Smooth muscle cell (in vitro differentiated cells): ENCODE data around the gene RFNG. TPM values are rescaled to one million over a fixed set of nuclear protein-coding genes. Genes with fewer than 3 reads are reported as not detected.

Experiments
- DNase-seq: peaks from one replicate; lab custom pipeline; 2025; ENCODE audit not compliant: unreplicated experiment; lab: John Stamatoyannopoulos, UW
- H2AFZ ChIP-seq: fragments of 200-600 bp; sonication (generic); 2 replicates; pipeline ENCODE4 v1.6.0; 2016; ENCODE audit warnings: antibody characterized with exemption, low read depth, mild to moderate bottlenecking
- H3F3A ChIP-seq: fragments of 200-600 bp; sonication (generic); 2 replicates; pipeline ENCODE4 v1.6.0; 2017; ENCODE audit warnings: antibody characterized with exemption, low read depth
- H3K27ac ChIP-seq: fragments of 200-600 bp; sonication (generic); 2 replicates; pipeline ENCODE4 v1.5.1; 2016; ENCODE audit warnings: low read depth, mild to moderate bottlenecking
- H3K27me3 ChIP-seq: fragments of 200-600 bp; sonication (generic); 2 replicates; pipeline ENCODE4 v1.6.1; 2016; ENCODE audit warnings: low read depth, mild to moderate bottlenecking
- H3K36me3 ChIP-seq: fragments of 200-600 bp; sonication (generic); 2 replicates; pipeline ENCODE4 v1.5.1; 2016; ENCODE audit warnings: low read depth
- H3K4me1 ChIP-seq: fragments of 200-600 bp; sonication (generic); 2 replicates; pipeline ENCODE4 v1.5.1; 2016; ENCODE audit warnings: low read depth
- H3K4me2 ChIP-seq: fragments of 200-600 bp; sonication (generic); 2 replicates; pipeline ENCODE4 v1.6.0; 2016; ENCODE audit warnings: mild to moderate bottlenecking
- H3K4me3 ChIP-seq: fragments of 200-600 bp; sonication (generic); 2 replicates; pipeline ENCODE4 v1.5.1; 2016; ENCODE audit warnings: mild to moderate bottlenecking
- H3K79me2 ChIP-seq: fragments of 200-600 bp; sonication (generic); 2 replicates; pipeline ENCODE4 v1.6.0; 2016; ENCODE audit warnings: low read depth, mild to moderate bottlenecking
- H3K9ac ChIP-seq: fragments of 200-600 bp; sonication (generic); 2 replicates; pipeline ENCODE4 v1.6.0; 2016; ENCODE audit warnings: low read depth
- H3K9me3 ChIP-seq: fragments of 200-600 bp; sonication (generic); replicated peaks from 2 replicates; pipeline ENCODE4 v1.5.1; 2016; ENCODE audit warnings: low read depth
- H4K20me1 ChIP-seq: fragments of 200-600 bp; sonication (generic); 2 replicates; pipeline ENCODE4 v1.6.0; 2016; ENCODE audit warnings: low read depth
- WGBS: methylation state at CpG from one replicate; pipeline ENCODE4 v1.1.7; 2016; ENCODE audit warnings: low lambda C conversion rate; 5-methylcytosine and 5-hydroxymethylcytosine counted together
- polyA plus RNA-seq: library from polyadenylated mRNA; unstranded; fragments of >200 nt; fragmentation: Nextera tagmentation; extraction: Ambion mirVana; gene quantifications from 2 replicates; pipeline ENCODE4 v1.2.1, GENCODE V29; 2016
- total RNA-seq: library from RNA; depleted of rRNA; stranded (reverse); fragments of >200 nt; gene quantifications from 2 replicates; pipeline ENCODE4 v1.2.3, GENCODE V29; 2014
- TF ChIP-seq, protein P1 (sequence below): fragments of 200-600 bp; sonication (generic); IDR thresholded peaks from 2 replicates; pipeline ENCODE4 v1.5.1; 2017; ENCODE audit warnings: borderline replicate concordance, mild to moderate bottlenecking, antibody characterized with exemption; ENCODE audit not compliant: insufficient read depth, poor library complexity, severe bottlenecking

RFNG gene
- total and polyA plus RNA-seq, 2 experiments from 2014 or later = 27.1 to 54.9 TPM

DNA sequence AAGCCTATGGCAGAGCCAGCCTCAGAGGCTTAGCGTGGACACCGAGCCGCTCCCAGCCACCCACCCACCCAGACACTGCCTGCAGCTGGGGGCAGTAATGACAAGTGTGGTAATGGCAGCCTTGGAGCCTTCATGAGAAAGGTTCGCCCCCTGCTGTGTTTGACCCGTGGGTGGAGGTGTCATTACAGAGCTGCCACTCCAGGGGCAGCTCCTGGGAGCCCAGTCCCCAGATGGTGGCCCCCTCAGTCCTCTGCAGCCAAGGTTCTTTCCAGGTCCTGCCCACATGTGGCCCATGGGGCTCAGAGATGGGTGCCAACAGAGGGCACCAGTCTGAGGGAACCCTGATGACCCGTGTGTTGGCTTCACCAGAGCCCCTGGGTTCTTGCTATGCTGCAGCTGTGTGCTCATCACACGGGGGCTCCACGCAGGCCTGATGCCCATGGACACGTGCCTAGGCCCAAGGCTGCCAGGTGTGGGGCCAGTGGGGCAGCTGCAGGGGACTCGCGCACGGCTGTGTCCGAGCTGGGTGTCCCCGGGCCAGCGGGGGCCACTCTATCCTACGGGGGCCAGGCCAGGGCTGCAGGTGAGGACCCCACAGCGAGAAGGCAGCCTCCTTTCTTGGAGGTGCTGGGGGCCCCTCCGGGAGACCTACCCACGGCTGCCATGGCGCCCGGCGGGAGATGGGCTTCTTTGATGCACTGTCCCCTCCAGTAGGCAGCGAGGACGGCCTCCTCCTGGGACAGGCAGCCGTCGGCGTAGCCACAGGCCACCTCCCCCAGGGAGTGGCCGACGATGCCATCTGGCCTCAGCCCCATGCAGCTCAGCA is 38.3 kb upstream of the RFNG start:
- no peak overlapping the region for H3K9ac ChIP-seq
- peaks cover 79% of the 10 kb centered on the region for H4K20me1 ChIP-seq
- TF ChIP-seq, protein P1, sequence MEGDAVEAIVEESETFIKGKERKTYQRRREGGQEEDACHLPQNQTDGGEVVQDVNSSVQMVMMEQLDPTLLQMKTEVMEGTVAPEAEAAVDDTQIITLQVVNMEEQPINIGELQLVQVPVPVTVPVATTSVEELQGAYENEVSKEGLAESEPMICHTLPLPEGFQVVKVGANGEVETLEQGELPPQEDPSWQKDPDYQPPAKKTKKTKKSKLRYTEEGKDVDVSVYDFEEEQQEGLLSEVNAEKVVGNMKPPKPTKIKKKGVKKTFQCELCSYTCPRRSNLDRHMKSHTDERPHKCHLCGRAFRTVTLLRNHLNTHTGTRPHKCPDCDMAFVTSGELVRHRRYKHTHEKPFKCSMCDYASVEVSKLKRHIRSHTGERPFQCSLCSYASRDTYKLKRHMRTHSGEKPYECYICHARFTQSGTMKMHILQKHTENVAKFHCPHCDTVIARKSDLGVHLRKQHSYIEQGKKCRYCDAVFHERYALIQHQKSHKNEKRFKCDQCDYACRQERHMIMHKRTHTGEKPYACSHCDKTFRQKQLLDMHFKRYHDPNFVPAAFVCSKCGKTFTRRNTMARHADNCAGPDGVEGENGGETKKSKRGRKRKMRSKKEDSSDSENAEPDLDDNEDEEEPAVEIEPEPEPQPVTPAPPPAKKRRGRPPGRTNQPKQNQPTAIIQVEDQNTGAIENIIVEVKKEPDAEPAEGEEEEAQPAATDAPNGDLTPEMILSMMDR = no peak
- H2AFZ ChIP-seq = no peak overlapping the region
- no peaks in the 10 kb centered on the region for H3K4me1 ChIP-seq
- H3K4me2 ChIP-seq = no peak overlapping the region
- H3K4me3 ChIP-seq = no peak overlapping the region
- no peaks in the 10 kb centered on the region for H3K36me3 ChIP-seq
- no peaks in the 10 kb centered on the region for H3F3A ChIP-seq
- 97% methylated on average over 29 of the region's 29 CpGs for WGBS
- no peak overlapping the region for H3K27ac ChIP-seq
- H3K27me3 ChIP-seq = no peaks in the 10 kb centered on the region
- no peak for DNase-seq
- H3K9me3 ChIP-seq = no peaks in the 10 kb centered on the region
- peaks cover 23% of the 10 kb centered on the region for H3K79me2 ChIP-seq

DNA sequence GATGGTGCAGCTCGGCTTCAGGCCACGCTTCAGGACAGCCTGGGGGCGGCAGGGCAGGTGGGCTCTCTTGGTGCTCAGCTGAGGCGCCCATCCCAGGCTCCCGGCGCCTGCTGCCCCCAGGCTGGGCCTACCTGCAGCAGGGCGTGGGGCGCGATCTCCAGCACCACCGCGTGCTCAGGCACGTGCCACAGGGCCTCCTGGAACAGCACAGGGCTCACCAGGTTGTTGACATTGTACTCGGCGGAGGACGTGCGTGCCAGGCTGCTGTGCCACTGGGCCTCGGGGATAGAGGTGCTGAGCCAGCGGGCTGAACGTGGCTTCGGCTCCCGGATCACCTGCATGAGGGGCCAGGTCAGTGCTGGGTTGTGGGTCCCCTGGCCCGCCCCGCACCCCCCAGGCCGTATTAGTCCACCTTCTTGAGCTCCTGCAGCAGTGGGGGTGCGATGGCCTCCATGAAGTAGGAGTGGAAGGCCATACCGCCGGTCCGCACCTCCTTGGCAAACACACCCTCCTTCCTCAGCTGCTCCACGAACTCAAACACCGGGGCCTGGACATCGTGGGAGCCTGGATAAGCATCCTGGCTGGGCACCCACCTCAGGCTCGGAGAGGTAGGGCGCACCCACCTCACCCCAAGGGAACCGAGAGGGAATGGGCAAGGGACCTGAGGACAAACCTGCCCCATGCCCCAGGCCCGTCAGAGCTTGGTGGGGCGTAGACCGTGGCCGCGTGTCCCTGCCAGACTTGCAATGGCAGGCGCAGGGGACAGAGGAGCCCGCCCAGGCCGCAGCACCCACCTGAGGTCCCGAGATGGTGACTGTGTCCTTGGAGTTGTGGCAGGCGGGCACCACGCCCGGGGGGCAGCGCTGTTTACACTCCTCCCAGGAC is 37.5 kb upstream of the RFNG start:
- H3K4me1 ChIP-seq = no peaks in the 10 kb centered on the region
- H2AFZ ChIP-seq = no peak overlapping the region
- no peak for DNase-seq
- no peak overlapping the region for H3K4me3 ChIP-seq
- H3K36me3 ChIP-seq = no peaks in the 10 kb centered on the region
- no peaks in the 10 kb centered on the region for H3K9me3 ChIP-seq
- TF ChIP-seq, protein P1 = no peak
- peaks cover 14% of the 10 kb centered on the region for H3K79me2 ChIP-seq
- no peak overlapping the region for H3K4me2 ChIP-seq
- WGBS = 97% methylated on average over 47 of the region's 47 CpGs
- H3K27me3 ChIP-seq = no peaks in the 10 kb centered on the region
- H4K20me1 ChIP-seq = peaks cover 80% of the 10 kb centered on the region
- no peak overlapping the region for H3K27ac ChIP-seq
- no peaks in the 10 kb centered on the region for H3F3A ChIP-seq
- H3K9ac ChIP-seq = no peak overlapping the region

DNA sequence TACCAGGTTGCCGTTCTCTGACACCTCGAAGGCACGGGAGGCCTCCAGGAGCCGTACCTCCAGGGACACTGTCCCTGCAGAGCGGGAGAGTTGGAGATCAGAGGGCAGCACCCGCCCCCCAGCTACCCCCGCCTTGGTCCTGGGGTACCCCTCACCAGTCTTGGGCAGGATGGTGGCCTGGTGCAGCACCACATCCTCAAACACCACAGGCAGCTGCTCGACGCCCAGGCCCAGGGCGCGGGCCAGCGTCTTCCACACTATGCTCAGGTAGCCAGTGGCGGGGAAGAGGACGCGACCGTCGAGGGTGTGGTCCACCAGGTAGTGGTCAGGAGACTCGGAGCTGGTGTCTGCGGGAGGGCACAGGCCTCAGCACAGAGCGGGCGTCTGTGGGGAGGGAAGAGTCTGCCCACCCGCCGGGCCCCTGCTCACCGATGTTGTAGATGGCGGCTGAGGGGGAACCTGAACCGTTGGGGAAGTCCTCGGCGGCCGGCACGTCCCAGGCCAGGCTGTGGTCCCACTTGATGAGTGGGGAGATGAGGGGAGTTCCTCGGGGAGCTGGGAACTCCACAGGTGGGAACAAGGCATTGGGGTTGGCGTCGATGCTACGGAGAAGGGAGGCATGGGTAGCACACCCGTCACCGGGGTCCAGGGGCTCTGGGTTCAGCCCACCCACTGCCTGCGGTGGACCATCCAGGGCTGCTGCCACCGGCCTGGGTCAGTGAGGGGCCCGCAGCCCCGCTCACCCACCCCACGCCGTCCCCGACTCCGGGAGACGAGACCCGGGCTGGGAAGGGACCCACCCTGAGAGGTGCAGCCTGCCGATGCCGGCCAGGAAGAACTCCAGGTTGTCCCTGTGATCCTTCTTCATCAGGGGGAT is 36.6 kb upstream of the RFNG start:
- Histone ChIP-seq H3K79me2 (peaks cover 6% of the 10 kb centered on the region), H3K27me3 (no peaks in the 10 kb centered on the region), H3K4me2 (no peak overlapping the region), H3K27ac (no peak overlapping the region), H3K4me3 (no peak overlapping the region), H3K36me3 (no peaks in the 10 kb centered on the region), H4K20me1 (peaks cover 81% of the 10 kb centered on the region), H2AFZ (no peak overlapping the region), H3K4me1 (no peaks in the 10 kb centered on the region), H3F3A (no peaks in the 10 kb centered on the region), H3K9me3 (no peaks in the 10 kb centered on the region), H3K9ac (no peak overlapping the region)
- DNase-seq = no peak
- TF ChIP-seq, protein P1 = no peak
- 97% methylated on average over 37 of the region's 48 CpGs for WGBS
